Thyroid gland (tissue), 4 donors: Measurements from ENCODE around the gene EXT2.

Experiments used
- CTCF ChIP-seq, 6 experiments: fragments of 200-600 bp in 3 of 6; fragments of 450-650 bp in 3 of 6; sonication (generic) in 3 of 6; IDR thresholded peaks; one replicate each; pipeline ENCODE4 v1.5.1; 2016 to 2019; ENCODE audit warnings: antibody characterized with exemption in 6 of 6, mild to moderate bottlenecking in 2 of 6, inconsistent platforms in 1 of 6, moderate library complexity in 1 of 6
- POLR2A ChIP-seq, 2 donors: fragments of 450-650 bp; IDR thresholded peaks; one replicate each; pipeline ENCODE4 v1.6.1; 2017; ENCODE audit warnings: antibody characterized with exemption in 2 of 2, mild to moderate bottlenecking in 2 of 2, moderate library complexity in 1 of 2

GRCh38 chr11:44157019-44157418, 61.5 kb downstream of the EXT2 start:
- no peak for TF ChIP-seq CTCF (IDR thresholded peaks at IDR 0.05)
- no peak for TF ChIP-seq POLR2A (IDR thresholded peaks at IDR 0.05)
